Measurements from ENCODE around the gene TEAD4. TPM values are rescaled to one million over a fixed set of nuclear protein-coding genes. Genes with fewer than 3 reads are reported as not detected.

The TEAD4 gene
- total RNA-seq, 1 donor from 2014 or later: 8.8 TPM

DNA sequence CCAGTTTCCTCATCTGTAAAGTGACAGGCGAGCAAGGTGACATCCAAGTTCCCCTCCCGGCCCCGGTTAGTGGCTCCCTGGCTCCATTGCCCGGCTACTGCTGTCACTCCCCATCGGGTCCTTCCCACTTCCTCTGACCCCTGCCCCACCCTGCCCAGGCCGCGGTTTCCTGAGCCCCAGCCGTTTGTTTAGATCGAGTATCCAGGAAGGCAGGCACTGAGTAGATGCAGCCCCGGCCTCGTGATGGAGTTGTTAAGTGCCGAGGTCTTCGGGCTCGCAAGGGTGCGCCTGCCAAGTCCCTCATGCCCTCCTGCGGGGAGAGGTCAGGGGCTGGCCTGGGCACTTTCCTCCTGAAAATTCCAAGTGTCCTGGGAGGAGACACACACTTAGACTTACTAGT is 55.4 kb downstream of the TEAD4 start:
- Histone ChIP-seq H3K9me3 (ENCODE audit: low read depth) (no peaks in the 10 kb centered on the region), H3K9ac (no peak overlapping the region), H3K4me3 (no peak overlapping the region), H3K4me2 (no peak overlapping the region), H3F3A (ENCODE audit: low read depth) (no peaks in the 10 kb centered on the region), H3K36me3 (no peaks in the 10 kb centered on the region), H3K4me1 (no peaks in the 10 kb centered on the region), H4K20me1 (ENCODE audit: low read depth) (no peaks in the 10 kb centered on the region), H3K27ac (no peak overlapping the region), H3K79me2 (ENCODE audit: low read depth) (no peaks in the 10 kb centered on the region), H2AFZ (replicated peaks) (no peak overlapping the region), H3K27me3 (no peaks in the 10 kb centered on the region)
- no peaks in the 10 kb centered on the region for H3K36me3 Mint-ChIP-seq
- TF ChIP-seq, protein P1, sequence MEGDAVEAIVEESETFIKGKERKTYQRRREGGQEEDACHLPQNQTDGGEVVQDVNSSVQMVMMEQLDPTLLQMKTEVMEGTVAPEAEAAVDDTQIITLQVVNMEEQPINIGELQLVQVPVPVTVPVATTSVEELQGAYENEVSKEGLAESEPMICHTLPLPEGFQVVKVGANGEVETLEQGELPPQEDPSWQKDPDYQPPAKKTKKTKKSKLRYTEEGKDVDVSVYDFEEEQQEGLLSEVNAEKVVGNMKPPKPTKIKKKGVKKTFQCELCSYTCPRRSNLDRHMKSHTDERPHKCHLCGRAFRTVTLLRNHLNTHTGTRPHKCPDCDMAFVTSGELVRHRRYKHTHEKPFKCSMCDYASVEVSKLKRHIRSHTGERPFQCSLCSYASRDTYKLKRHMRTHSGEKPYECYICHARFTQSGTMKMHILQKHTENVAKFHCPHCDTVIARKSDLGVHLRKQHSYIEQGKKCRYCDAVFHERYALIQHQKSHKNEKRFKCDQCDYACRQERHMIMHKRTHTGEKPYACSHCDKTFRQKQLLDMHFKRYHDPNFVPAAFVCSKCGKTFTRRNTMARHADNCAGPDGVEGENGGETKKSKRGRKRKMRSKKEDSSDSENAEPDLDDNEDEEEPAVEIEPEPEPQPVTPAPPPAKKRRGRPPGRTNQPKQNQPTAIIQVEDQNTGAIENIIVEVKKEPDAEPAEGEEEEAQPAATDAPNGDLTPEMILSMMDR (IDR thresholded peaks at IDR 0.05): no peak
- no peak for TF ChIP-seq EZH2phosphoT487 (IDR thresholded peaks at IDR 0.05)
- TF ChIP-seq EZH2 (IDR thresholded peaks at IDR 0.05): no peak
- H3K27me3 Mint-ChIP-seq (ENCODE audit: insufficient read depth, low read depth): peaks cover 4% of the 10 kb centered on the region
- no peak overlapping the region for H3K27ac Mint-ChIP-seq
- H3K4me3 Mint-ChIP-seq: no peak overlapping the region
- DNase-seq (ENCODE audit: low spot score): no peak
- no peaks in the 10 kb centered on the region for H3K4me1 Mint-ChIP-seq
- H3K9me3 Mint-ChIP-seq: no peaks in the 10 kb centered on the region

DNA sequence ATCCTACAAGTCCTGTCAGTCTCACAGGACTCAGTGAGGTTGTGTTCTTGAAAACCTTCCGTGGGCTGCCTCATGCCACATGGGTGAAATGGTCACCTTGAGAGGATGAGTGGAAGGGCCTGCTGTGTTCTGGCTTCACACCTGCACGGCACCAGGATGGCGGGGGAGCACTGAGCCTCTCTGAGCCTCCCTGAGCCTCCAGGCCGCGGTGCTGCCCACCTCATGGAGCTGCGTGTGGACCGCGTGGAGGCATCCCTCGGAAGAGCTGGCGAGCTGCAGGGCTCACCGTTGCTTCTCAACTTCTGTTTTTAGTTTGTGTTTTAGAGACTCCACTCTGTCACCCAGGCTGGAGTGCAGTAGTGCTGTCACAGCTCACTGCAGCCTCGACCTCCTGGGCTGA is 56.2 kb downstream of the TEAD4 start:
- Mint-ChIP-seq H3K36me3 (no peaks in the 10 kb centered on the region), H3K27me3 (ENCODE audit: insufficient read depth, low read depth) (peaks cover 4% of the 10 kb centered on the region), H3K9me3 (no peaks in the 10 kb centered on the region), H3K27ac (no peak overlapping the region), H3K4me3 (no peak overlapping the region), H3K4me1 (no peaks in the 10 kb centered on the region)
- Histone ChIP-seq H3K4me3 (no peak overlapping the region), H3K36me3 (no peaks in the 10 kb centered on the region), H3K9ac (no peak overlapping the region), H4K20me1 (ENCODE audit: low read depth) (no peaks in the 10 kb centered on the region), H3K4me2 (no peak overlapping the region), H3K79me2 (ENCODE audit: low read depth) (no peaks in the 10 kb centered on the region), H3K4me1 (no peaks in the 10 kb centered on the region), H3K27ac (no peak overlapping the region), H3K27me3 (no peaks in the 10 kb centered on the region), H3F3A (ENCODE audit: low read depth) (no peaks in the 10 kb centered on the region), H2AFZ (replicated peaks) (no peak overlapping the region), H3K9me3 (ENCODE audit: low read depth) (no peaks in the 10 kb centered on the region)
- DNase-seq (ENCODE audit: low spot score): no peak
- TF ChIP-seq EZH2 (IDR thresholded peaks at IDR 0.05) (no peak), EZH2phosphoT487 (IDR thresholded peaks at IDR 0.05) (no peak)
- TF ChIP-seq, protein P1 (IDR thresholded peaks at IDR 0.05): no peak

DNA sequence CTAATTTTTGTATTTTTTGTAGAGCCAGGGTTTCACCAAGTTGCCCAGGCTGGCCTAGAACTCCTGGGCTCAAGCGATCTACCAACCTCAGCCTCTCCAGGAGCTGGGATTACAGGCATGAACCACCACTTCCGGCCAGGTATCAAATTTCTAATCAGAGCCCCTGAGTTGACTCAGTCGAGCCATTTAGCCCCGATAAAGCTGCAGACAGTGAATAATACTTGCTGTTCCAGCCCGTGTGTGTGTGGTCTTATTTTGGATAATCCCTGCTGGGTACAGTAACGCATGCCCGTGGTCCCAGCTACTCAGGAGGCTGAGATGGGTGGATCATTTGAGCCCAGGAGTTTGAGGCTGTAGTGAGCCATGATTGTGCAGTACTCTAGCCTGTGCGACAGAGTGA is 57.0 kb downstream of the TEAD4 start:
- no peak overlapping the region for H3K4me2 ChIP-seq
- no peaks in the 10 kb centered on the region for H3K36me3 Mint-ChIP-seq

More for the DNA sequence above, 57.0 kb downstream of the TEAD4 start:
- Histone ChIP-seq H3K27me3 (no peaks in the 10 kb centered on the region), H4K20me1 (ENCODE audit: low read depth) (no peaks in the 10 kb centered on the region), H3K4me1 (no peaks in the 10 kb centered on the region), H3F3A (ENCODE audit: low read depth) (no peaks in the 10 kb centered on the region), H3K9ac (no peak overlapping the region), H3K4me3 (no peak overlapping the region), H2AFZ (replicated peaks) (no peak overlapping the region), H3K27ac (no peak overlapping the region), H3K79me2 (ENCODE audit: low read depth) (no peaks in the 10 kb centered on the region), H3K9me3 (ENCODE audit: low read depth) (no peaks in the 10 kb centered on the region), H3K36me3 (no peaks in the 10 kb centered on the region)
- no peak overlapping the region for H3K27ac Mint-ChIP-seq
- TF ChIP-seq, protein P1 (IDR thresholded peaks at IDR 0.05): no peak
- TF ChIP-seq EZH2 (IDR thresholded peaks at IDR 0.05) (no peak), EZH2phosphoT487 (IDR thresholded peaks at IDR 0.05) (no peak)
- H3K27me3 Mint-ChIP-seq (ENCODE audit: insufficient read depth, low read depth): peaks cover 4% of the 10 kb centered on the region
- DNase-seq (ENCODE audit: low spot score): no peak
- H3K4me3 Mint-ChIP-seq: no peak overlapping the region
- no peaks in the 10 kb centered on the region for H3K9me3 Mint-ChIP-seq
- no peaks in the 10 kb centered on the region for H3K4me1 Mint-ChIP-seq

All from neural progenitor cell (in vitro differentiated cells).